ENCODE data around the gene ABCB6. TPM values are rescaled to one million over a fixed set of nuclear protein-coding genes. Genes with fewer than 3 reads are reported as not detected.
A peak's percentile ranks its signal among the peaks of the same experiment; 100 is the strongest.

Gene ABCB6
- total RNA-seq, 1 donor from 2014 or later, result 27.4 TPM

GRCh38 chr2:219183151-219183772 lies 35.5 kb downstream of the ABCB6 start:
- no peak overlapping the region for H3K27ac Mint-ChIP-seq (ENCODE audit: unreplicated experiment)
- H3K9me3 Mint-ChIP-seq (ENCODE audit: low read depth), result no peaks in the 10 kb centered on the region
- TF ChIP-seq, protein P1, sequence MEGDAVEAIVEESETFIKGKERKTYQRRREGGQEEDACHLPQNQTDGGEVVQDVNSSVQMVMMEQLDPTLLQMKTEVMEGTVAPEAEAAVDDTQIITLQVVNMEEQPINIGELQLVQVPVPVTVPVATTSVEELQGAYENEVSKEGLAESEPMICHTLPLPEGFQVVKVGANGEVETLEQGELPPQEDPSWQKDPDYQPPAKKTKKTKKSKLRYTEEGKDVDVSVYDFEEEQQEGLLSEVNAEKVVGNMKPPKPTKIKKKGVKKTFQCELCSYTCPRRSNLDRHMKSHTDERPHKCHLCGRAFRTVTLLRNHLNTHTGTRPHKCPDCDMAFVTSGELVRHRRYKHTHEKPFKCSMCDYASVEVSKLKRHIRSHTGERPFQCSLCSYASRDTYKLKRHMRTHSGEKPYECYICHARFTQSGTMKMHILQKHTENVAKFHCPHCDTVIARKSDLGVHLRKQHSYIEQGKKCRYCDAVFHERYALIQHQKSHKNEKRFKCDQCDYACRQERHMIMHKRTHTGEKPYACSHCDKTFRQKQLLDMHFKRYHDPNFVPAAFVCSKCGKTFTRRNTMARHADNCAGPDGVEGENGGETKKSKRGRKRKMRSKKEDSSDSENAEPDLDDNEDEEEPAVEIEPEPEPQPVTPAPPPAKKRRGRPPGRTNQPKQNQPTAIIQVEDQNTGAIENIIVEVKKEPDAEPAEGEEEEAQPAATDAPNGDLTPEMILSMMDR (IDR thresholded peaks at IDR 0.05), result no peak
- peaks cover 12% of the 10 kb centered on the region for H3K4me1 Mint-ChIP-seq (ENCODE audit: low read depth)
- peaks cover 31% of the 10 kb centered on the region for H3K36me3 Mint-ChIP-seq (ENCODE audit: low read depth)
- no peak overlapping the region for H3K4me3 Mint-ChIP-seq (ENCODE audit: unreplicated experiment)
- no peaks in the 10 kb centered on the region for H3K27me3 Mint-ChIP-seq (ENCODE audit: low read depth)
- DNase-seq (ENCODE audit: low spot score), result no peak

- H3K4me3 Mint-ChIP-seq (ENCODE audit: unreplicated experiment), result no peak overlapping the region
- DNase-seq (ENCODE audit: low spot score), result no peak
- peaks cover 14% of the 10 kb centered on the region for H3K4me1 Mint-ChIP-seq (ENCODE audit: low read depth)
- H3K27me3 Mint-ChIP-seq (ENCODE audit: low read depth), result no peaks in the 10 kb centered on the region
- peaks cover 31% of the 10 kb centered on the region for H3K36me3 Mint-ChIP-seq (ENCODE audit: low read depth)
- TF ChIP-seq, protein P1 (IDR thresholded peaks at IDR 0.05), result no peak
- peak overlapping the region; percentile 45 for H3K27ac Mint-ChIP-seq (ENCODE audit: unreplicated experiment)
- H3K9me3 Mint-ChIP-seq (ENCODE audit: low read depth), result no peaks in the 10 kb centered on the region
These were observed 36.2 kb downstream of the ABCB6 start for GRCh38 chr2:219182331-219183150.

DNA sequence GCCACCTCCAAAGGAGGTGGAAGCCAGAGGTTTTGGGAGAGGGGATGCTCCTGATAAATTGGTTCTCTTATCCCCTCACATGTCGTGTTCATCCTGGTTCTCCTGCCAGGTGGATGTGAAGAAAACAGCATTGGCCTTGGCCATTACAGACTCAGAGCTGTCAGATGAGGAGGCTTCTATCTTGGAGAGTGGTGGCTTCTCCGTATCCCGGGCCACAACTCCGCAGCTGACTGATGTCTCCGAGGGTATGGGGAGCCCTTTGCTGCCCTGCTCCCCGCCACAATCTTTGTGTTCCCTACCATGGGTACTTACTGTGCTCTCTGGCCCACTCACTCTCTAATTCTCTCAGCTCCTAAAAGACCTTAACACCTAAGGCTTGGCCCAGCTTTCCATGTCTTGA lies 37.2 kb downstream of the ABCB6 start:
- H3K4me3 Mint-ChIP-seq (ENCODE audit: unreplicated experiment), result no peak overlapping the region
- no peaks in the 10 kb centered on the region for H3K27me3 Mint-ChIP-seq (ENCODE audit: low read depth)
- H3K36me3 Mint-ChIP-seq (ENCODE audit: low read depth), result peaks cover 31% of the 10 kb centered on the region
- H3K4me1 Mint-ChIP-seq (ENCODE audit: low read depth), result peaks cover 19% of the 10 kb centered on the region
- H3K9me3 Mint-ChIP-seq (ENCODE audit: low read depth), result no peaks in the 10 kb centered on the region
- H3K27ac Mint-ChIP-seq (ENCODE audit: unreplicated experiment), result no peak overlapping the region
- TF ChIP-seq, protein P1 (IDR thresholded peaks at IDR 0.05), result no peak
- DNase-seq (ENCODE audit: low spot score), result no peak

- H3K27me3 Mint-ChIP-seq (ENCODE audit: low read depth), result no peaks in the 10 kb centered on the region
- H3K4me3 Mint-ChIP-seq (ENCODE audit: unreplicated experiment), result no peak overlapping the region
These were observed 37.8 kb downstream of the ABCB6 start for GRCh38 chr2:219180961-219181360.

More at GRCh38 chr2:219180961-219181360, 37.8 kb downstream of the ABCB6 start:
- no peak for DNase-seq (ENCODE audit: low spot score)
- H3K4me1 Mint-ChIP-seq (ENCODE audit: low read depth), result peaks cover 20% of the 10 kb centered on the region
- no peak overlapping the region for H3K27ac Mint-ChIP-seq (ENCODE audit: unreplicated experiment)
- H3K9me3 Mint-ChIP-seq (ENCODE audit: low read depth), result no peaks in the 10 kb centered on the region
- TF ChIP-seq, protein P1 (IDR thresholded peaks at IDR 0.05), result no peak
- H3K36me3 Mint-ChIP-seq (ENCODE audit: low read depth), result peaks cover 31% of the 10 kb centered on the region
